IPS DF 6.9 (cell line): ENCODE measurements around the gene SF3B5.

ENCODE experiments used
- DNase-seq: peaks from one replicate; pipeline ENCODE4 v3.0.0-alpha.2; 2013; ENCODE audit warnings: low read depth, low spot score
- H3K27ac ChIP-seq: one replicate; pipeline ENCODE4 v1.5.1; 2013; ENCODE audit warnings: low read length, control low read depth
- H3K27me3 ChIP-seq: 2 replicates; pipeline ENCODE4 v1.6.1; 2013; ENCODE audit warnings: mild to moderate bottlenecking, low read length; ENCODE audit not compliant: control insufficient read depth, insufficient read depth
- H3K36me3 ChIP-seq: 2 replicates; pipeline ENCODE4 v1.6.1; 2013; ENCODE audit warnings: low read length; ENCODE audit not compliant: control insufficient read depth, insufficient read depth
- H3K4me1 ChIP-seq: 2 replicates; pipeline ENCODE4 v1.6.1; 2013; ENCODE audit warnings: low read length; ENCODE audit not compliant: control insufficient read depth, insufficient read depth
- H3K4me3 ChIP-seq: 2 replicates; pipeline ENCODE4 v1.5.1; 2013; ENCODE audit warnings: mild to moderate bottlenecking, low read length
- H3K9me3 ChIP-seq: 2 replicates; pipeline ENCODE4 v1.6.1; 2013; ENCODE audit warnings: low read length, inconsistent platforms; ENCODE audit not compliant: control insufficient read depth, insufficient read depth
- WGBS: extraction: QIAGEN DNeasy Blood & Tissue Kit; methylation state at CpG from one replicate; pipeline ENCODE4 v1.1.7; 2013; ENCODE audit warnings: mixed read lengths, missing lambda C conversion rate; ENCODE audit not compliant: insufficient read length, insufficient coverage; 5-methylcytosine and 5-hydroxymethylcytosine counted together

Gene SF3B5

DNA sequence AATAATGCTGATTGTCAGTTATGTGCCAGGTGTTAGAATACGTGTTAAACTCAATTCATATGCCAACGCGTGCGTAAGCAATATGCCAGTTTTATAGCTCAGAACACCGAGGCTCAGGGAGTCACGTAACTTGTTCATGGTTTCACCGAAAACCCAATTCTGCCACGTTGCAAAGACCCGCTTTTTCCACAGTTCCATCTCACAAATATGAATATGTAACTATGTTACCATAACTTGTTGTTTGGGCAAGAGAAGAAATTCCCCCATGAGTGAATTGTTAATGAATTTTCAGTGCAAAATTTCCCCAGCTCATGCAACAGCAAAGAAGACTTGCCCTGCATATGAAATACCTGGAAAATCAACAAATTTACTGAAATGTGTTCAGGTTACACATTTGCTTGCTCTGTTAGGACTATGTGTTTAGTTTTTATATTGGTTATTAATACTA is 30.1 kb downstream of the SF3B5 start:
- Histone ChIP-seq H3K27ac (no peak overlapping the region), H3K36me3 (no peaks in the 10 kb centered on the region), H3K4me3 (no peak overlapping the region; the same call in 1 of the 2 replicates), H3K9me3 (no peaks in the 10 kb centered on the region), H3K4me1 (0 out of 2 replicates have a peak, but pooled peaks cover 2% of the 10 kb centered on the region), H3K27me3 (peaks cover 31% of the 10 kb centered on the region)
- no CpG with 5 or more reads among the region's 9 CpGs for WGBS
- DNase-seq = no peak

DNA sequence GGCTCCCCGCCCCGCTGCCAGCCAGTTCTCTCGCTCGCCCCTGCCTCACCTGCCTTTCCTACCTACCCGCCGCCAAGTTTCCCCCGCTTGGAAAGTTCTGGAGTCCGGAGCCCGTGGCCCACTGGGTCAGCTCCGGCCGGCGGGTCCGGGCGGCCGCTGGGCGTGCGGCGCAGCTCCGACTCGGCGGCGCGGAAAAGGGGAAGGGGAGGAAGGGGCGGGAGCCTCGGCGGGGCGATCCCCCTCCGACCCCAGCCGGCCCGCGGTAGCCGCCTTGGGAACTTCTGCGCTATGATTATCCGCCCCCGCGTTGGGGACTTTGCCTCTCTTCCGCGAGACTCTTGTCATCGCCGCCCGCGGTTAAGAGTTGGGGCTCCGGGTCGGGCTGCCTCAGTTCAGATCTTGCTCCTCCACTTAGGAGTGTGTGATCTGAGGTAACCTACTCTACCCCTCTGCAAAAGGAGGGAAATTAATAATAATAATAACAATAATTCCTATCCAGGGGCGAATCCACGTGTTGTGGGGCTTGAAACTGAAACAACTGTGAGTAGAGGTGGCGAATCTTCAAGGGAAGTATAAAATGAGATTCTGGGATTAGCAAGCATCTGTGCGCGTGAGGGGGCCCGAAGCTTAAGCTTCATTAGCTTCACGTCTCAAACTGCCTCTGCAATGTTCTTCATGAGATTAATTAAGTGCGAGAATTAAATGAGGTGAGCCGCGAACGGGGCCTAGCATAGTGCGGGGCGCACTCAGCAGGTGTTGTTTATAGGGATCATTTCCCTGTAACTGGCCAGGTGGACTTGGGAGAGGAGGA is 30.8 kb downstream of the SF3B5 start:
- WGBS = no CpG with 5 or more reads among the region's 57 CpGs
- DNase-seq = no peak
- peaks cover 31% of the 10 kb centered on the region for H3K27me3 ChIP-seq
- H3K4me1 ChIP-seq = 0 out of 2 replicates have a peak, but pooled peaks cover 2% of the 10 kb centered on the region
- peak overlapping the region; percentile 76; the same call in 1 of the 2 replicates for H3K4me3 ChIP-seq
- H3K36me3 ChIP-seq = no peaks in the 10 kb centered on the region
- H3K27ac ChIP-seq = no peak overlapping the region
- H3K9me3 ChIP-seq = no peaks in the 10 kb centered on the region

DNA sequence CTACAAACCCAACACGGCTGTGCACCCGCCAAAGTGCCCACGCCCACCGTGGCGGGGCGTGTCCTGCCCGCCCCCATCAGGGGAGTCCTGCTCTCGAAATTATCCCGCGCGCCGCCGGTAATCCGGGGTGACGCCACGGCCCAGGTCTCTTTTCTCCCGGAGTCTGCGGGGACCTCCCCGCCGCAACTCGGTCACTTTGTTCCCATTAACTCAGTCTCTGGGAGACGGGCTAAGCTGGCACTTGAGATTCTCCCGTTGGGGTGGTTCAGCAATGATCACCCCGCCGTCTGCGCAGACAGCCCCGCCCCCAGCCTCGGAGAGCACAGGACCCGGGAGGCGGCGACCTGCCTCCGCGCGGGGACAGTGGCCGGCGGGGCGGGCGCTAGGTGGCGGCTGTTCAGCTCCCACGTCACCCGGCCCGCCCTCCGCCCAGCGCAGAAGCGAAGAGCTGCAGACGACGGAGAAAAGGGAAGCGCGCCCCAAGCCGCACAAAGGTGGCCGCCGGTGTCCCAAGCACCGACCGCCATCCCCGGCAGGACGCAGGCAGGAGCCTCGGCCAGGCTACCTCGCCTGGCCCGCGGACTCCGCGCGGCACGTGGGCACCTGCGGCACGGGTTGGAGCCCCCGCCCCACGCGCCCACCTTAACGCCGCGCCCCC is 31.5 kb downstream of the SF3B5 start:
- WGBS = no CpG with 5 or more reads among the region's 72 CpGs
- no peaks in the 10 kb centered on the region for H3K9me3 ChIP-seq
- H3K27me3 ChIP-seq = peaks cover 31% of the 10 kb centered on the region
- no peaks in the 10 kb centered on the region for H3K36me3 ChIP-seq
- H3K27ac ChIP-seq = no peak overlapping the region
- H3K4me3 ChIP-seq = peak overlapping the region; percentile 76; the same call in 1 of the 2 replicates
- H3K4me1 ChIP-seq = 0 out of 2 replicates have a peak, but pooled peaks cover 2% of the 10 kb centered on the region
- DNase-seq = no peak

DNA sequence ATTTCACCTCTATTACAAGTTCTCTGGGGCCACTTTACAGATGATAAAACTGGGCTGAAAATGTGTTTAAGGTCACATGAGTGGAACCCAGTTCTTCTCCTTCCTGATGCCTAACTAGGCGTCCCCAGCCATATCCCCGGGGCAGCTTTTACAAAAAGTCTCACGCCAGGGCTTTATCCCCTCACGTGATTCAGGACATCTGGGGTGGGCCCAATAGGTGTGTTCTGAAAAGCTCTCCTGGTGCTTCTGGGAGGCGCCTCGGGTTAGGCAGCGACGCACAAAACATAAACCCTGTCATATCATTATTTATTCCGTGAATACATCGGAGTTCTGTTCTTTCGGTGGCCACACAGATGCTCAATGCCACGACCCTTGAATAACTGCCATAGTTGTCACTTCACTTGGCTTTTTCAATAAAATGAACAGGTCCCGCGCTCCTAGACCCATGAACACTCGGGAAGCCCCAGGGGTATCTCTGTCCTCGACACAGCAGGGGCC is 32.1 kb downstream of the SF3B5 start:
- Histone ChIP-seq H3K4me1 (0 out of 2 replicates have a peak, but pooled peaks cover 2% of the 10 kb centered on the region), H3K27me3 (peaks cover 31% of the 10 kb centered on the region), H3K9me3 (no peaks in the 10 kb centered on the region), H3K27ac (no peak overlapping the region), H3K36me3 (no peaks in the 10 kb centered on the region), H3K4me3 (peak overlapping the region; percentile 76; the same call in 1 of the 2 replicates)
- DNase-seq = no peak
- no CpG with 5 or more reads among the region's 16 CpGs for WGBS

DNA sequence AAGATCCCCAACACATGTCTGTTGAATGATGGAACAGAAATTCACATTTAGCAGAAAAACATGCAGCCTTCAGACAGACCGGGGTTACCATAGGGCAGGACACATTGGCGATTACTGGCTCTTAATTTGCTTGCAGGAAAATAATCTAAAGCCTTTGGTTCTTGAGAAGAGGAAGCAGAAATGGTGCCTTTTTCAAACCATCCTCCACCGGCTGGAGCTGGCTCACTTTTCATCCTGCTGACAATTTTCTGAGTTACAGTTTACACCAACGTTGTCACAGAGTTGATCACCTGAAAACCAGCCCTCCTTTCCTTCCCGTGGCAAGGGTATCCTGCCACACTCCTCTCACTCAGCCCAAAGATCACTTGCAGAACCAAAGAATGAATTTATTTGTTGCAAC is 32.6 kb downstream of the SF3B5 start:
- no peaks in the 10 kb centered on the region for H3K36me3 ChIP-seq
- no peak overlapping the region for H3K4me3 ChIP-seq
- H3K4me1 ChIP-seq = 0 out of 2 replicates have a peak, but pooled peaks cover 2% of the 10 kb centered on the region
- no peak overlapping the region for H3K27ac ChIP-seq
- WGBS = no CpG with 5 or more reads among the region's 5 CpGs
- peaks cover 31% of the 10 kb centered on the region for H3K27me3 ChIP-seq
- H3K9me3 ChIP-seq = no peaks in the 10 kb centered on the region
- no peak for DNase-seq

DNA sequence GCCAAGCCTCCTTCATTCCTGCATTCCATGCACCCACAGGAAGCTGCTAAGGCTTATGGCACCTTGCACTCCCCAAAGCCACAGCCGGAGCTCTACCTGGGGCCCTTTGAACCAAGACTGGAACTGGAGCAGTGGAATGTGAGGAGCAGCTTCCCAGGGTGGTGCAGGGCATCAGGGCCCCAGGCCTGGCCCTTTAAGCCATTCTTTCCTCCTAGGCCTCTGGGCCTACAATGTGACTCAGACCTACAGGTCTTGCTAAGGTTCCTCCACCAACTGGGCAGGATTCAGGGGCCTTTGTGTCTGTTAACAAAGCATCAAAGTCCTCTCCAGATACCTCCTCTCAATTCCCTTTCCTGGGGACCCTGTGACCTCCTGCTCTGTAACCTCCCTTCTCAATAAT is 36.2 kb downstream of the SF3B5 start:
- no peaks in the 10 kb centered on the region for H3K4me1 ChIP-seq
- DNase-seq = no peak
- WGBS = no CpG with 5 or more reads among the region's 1 CpG
- H3K4me3 ChIP-seq = no peak overlapping the region
- H3K36me3 ChIP-seq = no peaks in the 10 kb centered on the region
- H3K27me3 ChIP-seq = peaks cover 15% of the 10 kb centered on the region
- no peaks in the 10 kb centered on the region for H3K9me3 ChIP-seq
- no peak overlapping the region for H3K27ac ChIP-seq

DNA sequence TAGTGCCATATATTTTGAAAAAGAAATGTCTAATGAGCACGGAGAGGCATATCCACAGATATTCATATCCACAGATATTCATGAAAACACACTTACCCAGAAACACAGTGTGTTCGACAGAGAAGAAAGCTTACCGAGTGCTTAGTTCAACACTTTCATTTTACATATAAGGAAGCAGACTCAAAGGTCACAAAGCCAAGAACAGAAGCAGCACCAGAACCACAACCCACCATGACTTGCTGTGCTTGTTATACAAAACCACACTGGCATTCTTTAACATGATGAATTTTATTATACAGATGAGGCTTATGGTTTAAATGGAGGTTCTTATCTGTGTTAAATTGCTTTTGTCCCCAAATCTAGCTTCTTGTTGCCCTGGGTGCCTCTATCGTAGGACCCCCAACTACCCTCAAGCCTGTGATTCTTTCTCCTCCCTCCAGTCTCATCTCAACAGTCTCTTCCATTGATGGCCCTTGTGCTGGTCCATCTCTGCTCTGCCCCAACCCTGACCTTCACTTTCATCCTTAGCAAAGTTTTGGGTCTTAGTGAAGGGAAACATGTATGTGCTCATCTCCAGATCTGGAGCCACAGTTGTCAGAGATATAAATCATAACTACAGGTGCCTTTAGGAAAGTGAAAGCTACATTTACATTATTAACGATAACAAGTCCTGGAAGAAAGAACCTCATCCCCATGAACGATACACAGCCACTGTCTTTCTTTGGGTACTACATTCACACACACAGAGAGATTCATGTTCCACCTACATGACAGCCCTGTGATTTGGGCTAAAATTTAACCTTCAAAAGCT is 40.0 kb downstream of the SF3B5 start:
- DNase-seq = no peak
- Histone ChIP-seq H3K4me3 (no peak overlapping the region), H3K9me3 (no peaks in the 10 kb centered on the region), H3K27me3 (no peaks in the 10 kb centered on the region), H3K36me3 (no peaks in the 10 kb centered on the region), H3K4me1 (no peaks in the 10 kb centered on the region), H3K27ac (no peak overlapping the region)
- no CpG with 5 or more reads among the region's 6 CpGs for WGBS

DNA sequence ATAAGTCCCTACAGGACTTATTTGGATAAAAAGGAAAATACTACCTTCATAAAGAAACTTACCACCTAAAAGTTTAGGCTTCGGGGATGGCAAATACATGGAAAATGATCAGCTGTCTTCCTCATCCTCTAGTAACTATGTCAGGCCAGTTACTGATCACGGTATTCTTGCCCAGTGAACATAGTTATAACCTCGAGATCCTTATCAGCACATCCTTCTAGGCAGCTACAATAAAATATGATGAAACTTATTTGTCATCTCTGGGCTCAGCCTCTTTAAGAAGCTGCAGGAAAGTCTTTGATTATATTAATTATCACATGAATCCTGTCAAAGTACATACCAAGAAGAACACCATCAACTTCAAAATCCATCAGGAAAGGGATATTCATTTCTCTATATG is 41.8 kb downstream of the SF3B5 start:
- Histone ChIP-seq H3K9me3 (no peaks in the 10 kb centered on the region), H3K4me1 (no peaks in the 10 kb centered on the region), H3K36me3 (no peaks in the 10 kb centered on the region), H3K27me3 (no peaks in the 10 kb centered on the region), H3K27ac (no peak overlapping the region), H3K4me3 (no peak overlapping the region)
- no peak for DNase-seq
- WGBS = no CpG with 5 or more reads among the region's 3 CpGs

DNA sequence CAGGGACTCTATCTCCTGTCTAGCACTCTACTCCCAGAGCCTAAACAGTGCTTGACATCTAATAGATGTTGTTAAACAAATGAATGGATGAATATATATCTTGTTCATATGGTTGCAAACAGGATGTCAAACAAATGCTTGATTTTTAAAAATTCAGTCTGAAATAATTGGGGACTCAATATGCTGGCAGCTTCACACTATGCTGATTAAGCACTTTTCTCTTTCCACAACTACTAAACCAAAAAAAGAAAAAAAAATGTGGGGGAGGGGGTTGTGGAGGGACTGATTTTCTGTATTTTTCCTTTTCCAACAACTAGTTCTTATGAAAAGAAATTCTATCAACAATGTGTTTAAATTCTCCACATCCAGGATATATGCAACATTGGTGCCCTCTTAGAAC is 42.9 kb downstream of the SF3B5 start:
- no peaks in the 10 kb centered on the region for H3K36me3 ChIP-seq
- H3K4me3 ChIP-seq = no peak overlapping the region
- DNase-seq = no peak

DNA sequence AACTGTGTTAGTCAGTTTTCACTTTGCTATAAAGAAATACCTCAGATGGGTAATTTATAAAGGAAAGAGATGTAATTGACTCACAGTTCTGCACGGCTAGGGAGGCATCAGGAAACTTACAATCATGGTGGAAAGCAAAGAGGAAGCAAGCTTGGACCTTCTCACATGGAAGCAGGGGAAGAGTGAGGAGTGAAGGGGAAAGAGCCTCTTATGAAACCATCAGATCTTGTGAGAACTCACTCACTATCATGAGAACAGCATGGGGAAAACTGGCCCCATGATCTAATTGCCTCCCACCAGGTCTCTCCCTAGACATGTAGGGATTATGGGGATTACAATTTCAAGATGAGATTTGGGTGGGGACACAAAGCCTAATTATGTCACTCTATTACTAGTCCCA is 46.0 kb downstream of the SF3B5 start:
- no peak for DNase-seq
- no peak overlapping the region for H3K4me3 ChIP-seq
- no peaks in the 10 kb centered on the region for H3K36me3 ChIP-seq
- WGBS = no CpG with 5 or more reads among the region's 1 CpG
- no peaks in the 10 kb centered on the region for H3K27me3 ChIP-seq
- H3K4me1 ChIP-seq = no peaks in the 10 kb centered on the region
- H3K9me3 ChIP-seq = no peaks in the 10 kb centered on the region
- H3K27ac ChIP-seq = no peak overlapping the region

More for the DNA sequence above, 42.9 kb downstream of the SF3B5 start:
- no peaks in the 10 kb centered on the region for H3K27me3 ChIP-seq
- H3K9me3 ChIP-seq = no peaks in the 10 kb centered on the region
- H3K4me1 ChIP-seq = no peaks in the 10 kb centered on the region
- H3K27ac ChIP-seq = no peak overlapping the region
